Measurements from ENCODE around the gene RNF217. TPM values are rescaled to one million over a fixed set of nuclear protein-coding genes. Genes with fewer than 3 reads are reported as not detected.
"Not testable (repeated sequence)": the region's sequence is repeated elsewhere in the genome, so short reads cannot be mapped to it uniquely, and the experiment has no call there.

RNF217 gene
- total RNA-seq, 2 donors from 2014 or later, result 8.6 to 15.5 TPM

DNA sequence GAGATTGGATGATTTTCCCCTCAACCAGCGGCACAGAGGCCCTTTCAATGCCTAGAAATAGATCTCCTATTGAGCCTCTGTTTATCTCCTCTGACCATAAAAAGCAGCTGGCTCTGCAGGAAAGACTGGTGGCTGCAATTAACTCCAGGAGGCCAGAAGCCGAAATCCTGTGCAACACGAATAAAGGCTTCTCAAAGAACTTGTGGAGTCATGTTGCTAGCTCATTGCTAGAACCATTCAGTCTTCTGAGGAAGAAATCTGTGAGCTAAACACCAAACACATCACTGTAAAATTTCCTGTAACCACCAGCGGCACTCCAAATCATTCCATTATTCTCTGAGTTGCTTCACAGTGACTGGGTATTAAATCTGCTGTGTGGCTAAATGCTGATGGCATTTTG lies 142.2 kb downstream of the RNF217 start:
- DNase-seq, result no peak
- ATAC-seq, result no peak
- intact Hi-C loops (cut with DNase I, micrococcal nuclease), result loop anchor here in 1 of 2 donors (10.0 kb wide), 1 partner anchor 150 kb away; no protein-coding TSS in a partner anchor

GRCh38 chr6:125107048-125107447 lies 144.8 kb downstream of the RNF217 start:
- DNase-seq (no peak), ATAC-seq (no peak)
- intact Hi-C loops (cut with DNase I, micrococcal nuclease), result loop anchor here in 1 of 2 donors (10.0 kb wide), 1 partner anchor 152 kb away; no protein-coding TSS in a partner anchor

- ATAC-seq (no peak), DNase-seq (no peak)
- intact Hi-C loops (cut with DNase I, micrococcal nuclease), result loop anchor here in 1 of 2 donors (10.0 kb wide), 1 partner anchor 153 kb away; no protein-coding TSS in a partner anchor
These were observed 145.7 kb downstream of the RNF217 start for GRCh38 chr6:125107896-125108295.

- DNase-seq, result no peak
- intact Hi-C loops (cut with DNase I, micrococcal nuclease), result loop anchor here in 1 of 2 donors (10.0 kb wide), 1 partner anchor 235 kb away; no protein-coding TSS in a partner anchor
- no peak for ATAC-seq
These were observed 147.8 kb downstream of the RNF217 start for GRCh38 chr6:125110056-125110455.

DNA sequence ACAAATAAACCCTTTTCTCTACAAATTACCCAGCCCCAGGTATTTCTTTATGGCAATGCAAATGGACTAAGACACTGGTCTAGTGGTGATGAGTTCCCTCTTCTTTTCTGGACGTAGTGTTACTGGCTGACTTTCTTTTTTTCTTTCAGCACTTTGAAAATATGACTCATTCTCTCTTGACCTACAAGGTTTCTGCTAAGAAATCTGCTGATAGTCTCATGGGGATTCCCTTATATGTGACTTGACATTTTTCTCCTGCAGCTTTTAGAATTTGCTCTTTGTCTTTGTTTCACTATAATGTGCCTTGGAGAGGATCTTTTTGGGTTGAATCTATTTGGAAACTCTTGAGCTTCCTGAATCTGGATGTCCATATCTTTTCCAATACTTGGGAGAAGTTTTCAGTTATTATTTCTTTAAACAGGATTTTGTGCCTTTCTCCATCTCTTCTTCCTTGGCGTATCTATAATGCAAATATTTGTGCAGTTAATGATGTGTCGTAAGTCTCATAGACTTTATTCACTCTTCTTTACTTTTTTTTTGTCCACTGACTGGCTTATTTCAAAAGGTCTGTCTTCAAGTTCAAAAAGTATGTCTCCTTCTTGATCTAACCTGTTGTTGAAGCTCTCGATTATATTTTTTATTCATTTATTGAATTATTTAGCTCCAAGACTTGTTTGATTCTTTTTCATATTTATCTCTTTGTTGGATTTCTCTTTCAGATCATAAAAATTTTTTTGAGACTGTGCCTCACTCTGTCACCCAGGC lies 149.2 kb downstream of the RNF217 start:
- DNase-seq, result no peak
- intact Hi-C loops (cut with DNase I, micrococcal nuclease), result loop anchor here in 1 of 2 donors (10.0 kb wide), 1 partner anchor 237 kb away; no protein-coding TSS in a partner anchor
- no peak for ATAC-seq

GRCh38 chr6:125112934-125113333 lies 150.7 kb downstream of the RNF217 start:
- intact Hi-C loops (cut with DNase I, micrococcal nuclease), result loop anchor here in 1 of 2 donors (10.0 kb wide), 1 partner anchor 238 kb away; no protein-coding TSS in a partner anchor

GRCh38 chr6:125114248-125114858 lies 152.1 kb downstream of the RNF217 start:
- ATAC-seq (peak; percentile 49), DNase-seq (peak in 1 of 2 donors; percentile 55)
- intact Hi-C loops (cut with DNase I, micrococcal nuclease), result loop anchor here (1.0 to 10.0 kb wide), 2 partner anchors 240 to 243 kb away; no protein-coding TSS in a partner anchor

More at GRCh38 chr6:125112934-125113333, 150.7 kb downstream of the RNF217 start:
- ATAC-seq (no peak), DNase-seq (no peak)

DNA sequence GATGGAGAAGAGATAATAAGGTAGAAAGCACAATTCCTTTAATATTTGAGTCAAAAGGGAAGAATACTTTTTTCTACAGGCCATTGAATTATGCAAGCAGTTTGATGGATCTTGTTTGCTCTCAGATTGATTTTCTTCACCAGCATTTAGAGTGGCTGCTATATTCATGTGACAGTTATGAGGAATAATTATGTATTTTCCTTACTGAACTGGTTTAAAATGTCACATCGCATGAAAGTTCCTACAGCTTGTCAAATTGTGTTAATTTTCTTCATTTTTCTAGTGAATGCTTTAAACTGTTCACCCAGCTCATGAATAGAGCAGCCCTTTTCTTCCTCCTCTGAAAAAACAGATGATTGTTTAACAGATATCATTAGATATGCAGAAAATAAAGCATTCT lies 153.9 kb downstream of the RNF217 start:
- intact Hi-C loops (cut with DNase I, micrococcal nuclease), result loop anchor here in 1 of 2 donors (10.0 kb wide), 1 partner anchor 241 kb away; no protein-coding TSS in a partner anchor
- DNase-seq (no peak), ATAC-seq (no peak)

DNA sequence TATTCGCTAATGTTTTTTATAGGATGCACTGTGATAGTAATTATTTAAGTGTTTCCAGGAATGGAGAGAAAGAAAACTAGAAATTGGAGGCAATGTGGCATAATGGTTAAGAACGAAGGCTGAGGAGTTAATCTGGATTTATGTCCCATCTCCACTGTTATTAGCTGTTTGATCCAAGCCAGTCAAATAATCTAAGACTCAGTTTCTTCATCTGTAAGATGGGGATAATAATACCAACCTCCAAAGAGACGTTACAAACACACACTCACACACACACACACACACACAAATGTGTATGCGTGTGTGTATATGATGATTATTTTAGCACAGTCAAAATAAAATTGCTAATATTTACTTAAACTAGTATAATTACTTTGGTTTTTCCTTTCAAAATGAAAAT lies 154.5 kb downstream of the RNF217 start:
- DNase-seq, result no peak
- intact Hi-C loops (cut with DNase I, micrococcal nuclease), result loop anchor here in 1 of 2 donors (10.0 kb wide), 1 partner anchor 242 kb away; no protein-coding TSS in a partner anchor
- ATAC-seq, result no peak

DNA sequence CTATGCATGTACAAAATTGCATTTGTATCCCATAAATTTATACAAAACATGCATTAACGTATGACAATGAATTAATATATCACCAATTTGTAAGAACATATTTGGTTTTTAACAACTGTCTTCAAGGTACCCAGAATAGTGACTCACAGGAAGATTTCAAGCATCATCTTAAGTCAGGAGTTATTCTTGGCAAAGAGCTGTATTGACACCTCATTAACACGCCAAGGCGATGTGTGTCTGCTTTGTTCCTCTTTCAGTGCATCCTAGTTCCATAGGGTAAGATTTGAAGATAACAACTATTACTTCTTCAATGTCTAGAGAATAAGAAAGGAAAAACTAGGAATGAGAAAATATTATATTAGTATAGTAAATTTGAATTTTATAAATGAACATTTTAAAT lies 155.6 kb downstream of the RNF217 start:
- no peak for DNase-seq
- intact Hi-C loops (cut with DNase I, micrococcal nuclease), result loop anchor here in 1 of 2 donors (10.0 kb wide), 1 partner anchor 243 kb away; no protein-coding TSS in a partner anchor
- ATAC-seq, result no peak

GRCh38 chr6:125120054-125120590 lies 157.9 kb downstream of the RNF217 start:
- ATAC-seq (no peak), DNase-seq (no peak)
- intact Hi-C loops (cut with DNase I, micrococcal nuclease), result no loop called here

DNA sequence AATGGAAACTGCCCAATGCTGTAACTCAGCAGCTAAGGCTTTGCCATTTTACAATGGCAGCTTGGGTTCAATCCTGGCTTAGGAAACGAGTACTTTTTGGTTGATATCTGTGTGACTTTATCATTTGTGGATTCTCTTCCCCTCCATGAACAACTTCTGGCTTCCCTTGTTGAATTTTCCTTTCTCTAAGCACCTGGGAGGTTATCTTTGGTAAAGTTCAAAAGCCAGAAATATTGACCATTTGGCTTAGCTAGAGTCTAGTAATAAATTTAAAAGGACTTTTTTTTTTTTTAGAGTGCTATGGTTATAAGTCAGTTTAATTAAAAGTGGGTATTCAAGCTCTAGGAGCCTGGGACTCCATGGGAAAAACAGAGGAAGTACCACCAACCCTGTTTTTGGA lies 159.7 kb downstream of the RNF217 start:
- intact Hi-C loops (cut with DNase I, micrococcal nuclease), result no loop called here
- ATAC-seq, result no peak
- DNase-seq, result no peak

- intact Hi-C loops (cut with DNase I, micrococcal nuclease), result no loop called here
- no peak for ATAC-seq
- DNase-seq, result no peak
These were observed 160.8 kb downstream of the RNF217 start for GRCh38 chr6:125123051-125123450.

GRCh38 chr6:125123468-125124048 lies 161.3 kb downstream of the RNF217 start:
- intact Hi-C loops (cut with DNase I, micrococcal nuclease), result no loop called here
- DNase-seq, result no peak
- ATAC-seq, result no peak

- ATAC-seq, result no peak
These were observed 161.9 kb downstream of the RNF217 start for GRCh38 chr6:125124049-125124669.

GRCh38 chr6:125125856-125126255 lies 163.6 kb downstream of the RNF217 start:
- ATAC-seq; intact Hi-C loops (cut with DNase I, micrococcal nuclease); DNase-seq: not testable (repeated sequence)

More at GRCh38 chr6:125124049-125124669, 161.9 kb downstream of the RNF217 start:
- intact Hi-C loops (cut with DNase I, micrococcal nuclease), result no loop called here
- no peak for DNase-seq

- DNase-seq (no peak), ATAC-seq (no peak)
- intact Hi-C loops (cut with DNase I, micrococcal nuclease), result no loop called here
These were observed 167.1 kb downstream of the RNF217 start for GRCh38 chr6:125129354-125129753.

DNA sequence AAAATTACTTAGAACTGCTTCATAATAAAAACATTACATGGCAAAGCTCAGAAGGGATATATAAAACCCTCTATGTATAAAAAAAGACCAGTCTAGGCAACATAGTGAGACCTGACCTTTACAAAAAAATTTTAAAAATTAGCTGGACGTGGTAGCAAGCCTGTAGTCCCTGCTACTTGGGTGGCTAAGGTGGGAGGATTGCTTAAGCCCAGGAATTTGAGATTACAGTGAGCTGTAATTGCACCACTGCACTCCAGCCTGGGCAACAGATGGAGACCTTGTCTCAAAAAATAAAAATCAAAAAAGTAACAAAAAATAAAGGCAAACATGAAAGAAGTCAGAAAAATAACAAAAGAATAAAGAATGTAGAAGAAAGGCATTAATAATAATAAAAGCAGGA lies 169.8 kb downstream of the RNF217 start:
- ATAC-seq (no peak), DNase-seq (no peak)
- intact Hi-C loops (cut with DNase I, micrococcal nuclease), result no loop called here

DNA sequence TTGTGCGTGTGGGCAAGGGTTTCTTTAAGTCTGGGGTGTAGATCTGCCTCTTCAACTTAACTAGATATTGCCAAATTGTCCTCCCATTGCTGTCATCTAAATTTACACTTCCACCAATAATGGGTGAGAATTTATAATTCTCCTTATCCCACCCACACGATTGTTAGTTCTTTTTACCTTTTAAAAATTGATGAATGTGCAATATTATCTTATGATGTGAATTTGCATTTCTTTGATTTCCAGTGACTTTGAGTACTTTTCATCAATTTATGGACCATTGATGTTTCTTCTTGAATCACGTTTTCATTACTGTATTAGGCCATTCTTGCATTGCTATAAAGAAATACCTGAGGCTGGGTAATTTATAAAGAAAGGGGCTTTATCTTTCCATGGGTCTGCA lies 174.1 kb downstream of the RNF217 start:
- ATAC-seq, result no peak
- DNase-seq, result no peak
- intact Hi-C loops (cut with DNase I, micrococcal nuclease), result no loop called here
